Measurements from ENCODE around the gene MRC2. TPM values are rescaled to one million over a fixed set of nuclear protein-coding genes. Genes with fewer than 3 reads are reported as not detected.

The MRC2 gene
- total RNA-seq, 1 experiment from 2014 or later = 10.7 TPM

GRCh38 chr17:62652251-62653001 is 25.0 kb downstream of the MRC2 start:
- POLR2A ChIA-PET = no interaction called here
- H3K9me3 ChIP-seq (ENCODE audit: control insufficient read depth in 1 of 2, insufficient read depth in 1 of 2, low read depth in 1 of 2, low read length in 2 of 2) = no peaks in the 10 kb centered on the region
- BruUV-seq (replicated peaks) = no TSS peak
- no peaks in the 10 kb centered on the region for H3K79me2 ChIP-seq (ENCODE audit: insufficient read depth, low read length)
- no peak overlapping the region for H3K4me3 ChIP-seq (replicated peaks in 1 of 2; ENCODE audit: low read depth in 1 of 2, low read length in 2 of 2)
- TF ChIP-seq RAD21 (IDR thresholded peaks at IDR 0.05; ENCODE audit: low read depth) (no peak), EZH2 (IDR thresholded peaks at IDR 0.05) (no peak), CBX3 (IDR thresholded peaks at IDR 0.05; ENCODE audit: low read depth) (no peak), ZFX (IDR thresholded peaks at IDR 0.05) (no peak), JUND (IDR thresholded peaks at IDR 0.05) (no peak), CTCF (IDR thresholded peaks at IDR 0.05 in 2 of 3, conservative IDR thresholded peaks at IDR 0.05 in 1 of 3; ENCODE audit: borderline replicate concordance in 1 of 3, insufficient read depth in 1 of 3, low read depth in 2 of 3, low read length in 2 of 3) (no peak), EZH2phosphoT487 (IDR thresholded peaks at IDR 0.05; ENCODE audit: borderline replicate concordance) (no peak), YY1 (IDR thresholded peaks at IDR 0.05; ENCODE audit: extremely low read depth, insufficient replicate concordance, low read depth, low read length) (no peak), ZBTB33 (IDR thresholded peaks at IDR 0.05; ENCODE audit: extremely low read depth, insufficient replicate concordance, low read length) (no peak), CEBPB (IDR thresholded peaks at IDR 0.05; ENCODE audit: low read depth) (no peak), POLR2AphosphoS5 (IDR thresholded peaks at IDR 0.05; ENCODE audit: low read depth, low read length) (no peak)
- H3K4me1 ChIP-seq (ENCODE audit: control insufficient read depth in 1 of 2, insufficient read depth in 2 of 2, low read length in 2 of 2) = peaks cover 0 to 7% of the 10 kb centered on the region in 2 experiments; a peak in 1 of 4 replicates
- H3K4me2 ChIP-seq (ENCODE audit: low read length) = no peak overlapping the region
- DNase-seq (ENCODE audit: low read depth, low spot score) (no peak), ATAC-seq (no peak)
- H3K36me3 ChIP-seq (ENCODE audit: control insufficient read depth in 1 of 2, insufficient read depth in 2 of 2, low read length in 2 of 2) = no peaks in the 10 kb centered on the region
- no peaks in the 10 kb centered on the region for H3K27me3 ChIP-seq (ENCODE audit: insufficient read depth, low read length)
- H4K20me1 ChIP-seq (ENCODE audit: insufficient read depth) = no peaks in the 10 kb centered on the region
- no peak overlapping the region for H3K9ac ChIP-seq (ENCODE audit: low read length)
- no peaks in the 10 kb centered on the region for H3K9me2 ChIP-seq (ENCODE audit: insufficient read depth)
- intact Hi-C loops (cut with micrococcal nuclease) = no loop called here
- CTCF ChIA-PET = no interaction called here
- RAD21 ChIA-PET (ENCODE audit: low non-redundant PET in 1 of 2, low total read pairs in 2 of 2, uncharacterized antibody in 2 of 2, unreplicated experiment in 2 of 2) = no interaction called here
- H2AFZ ChIP-seq (ENCODE audit: low read depth, low read length, poor library complexity, severe bottlenecking) = no peak overlapping the region
- no peak overlapping the region for H3K27ac ChIP-seq (ENCODE audit: low read depth, low read length)
